Fibroblast of mammary gland (primary cell): ENCODE measurements around the gene GNG12.
A peak's percentile ranks its signal among the peaks of the same experiment; 100 is the strongest.

Source experiments
- DNase-seq: peaks from one replicate; pipeline ENCODE4 v3.0.0-alpha.2; 2010; ENCODE audit warnings: low read depth
- H3K4me3 ChIP-seq: 2 replicates; pipeline ENCODE4 v1.5.1; 2011; ENCODE audit warnings: low read depth, mild to moderate bottlenecking, low read length, moderate library complexity; ENCODE audit not compliant: control insufficient read depth
- TF ChIP-seq, protein P1 (sequence below): conservative IDR thresholded peaks from 2 replicates; pipeline ENCODE4 v1.5.1; 2011; ENCODE audit warnings: low read depth, low read length, inconsistent platforms; ENCODE audit not compliant: control insufficient read depth, insufficient read depth

GNG12 gene

DNA sequence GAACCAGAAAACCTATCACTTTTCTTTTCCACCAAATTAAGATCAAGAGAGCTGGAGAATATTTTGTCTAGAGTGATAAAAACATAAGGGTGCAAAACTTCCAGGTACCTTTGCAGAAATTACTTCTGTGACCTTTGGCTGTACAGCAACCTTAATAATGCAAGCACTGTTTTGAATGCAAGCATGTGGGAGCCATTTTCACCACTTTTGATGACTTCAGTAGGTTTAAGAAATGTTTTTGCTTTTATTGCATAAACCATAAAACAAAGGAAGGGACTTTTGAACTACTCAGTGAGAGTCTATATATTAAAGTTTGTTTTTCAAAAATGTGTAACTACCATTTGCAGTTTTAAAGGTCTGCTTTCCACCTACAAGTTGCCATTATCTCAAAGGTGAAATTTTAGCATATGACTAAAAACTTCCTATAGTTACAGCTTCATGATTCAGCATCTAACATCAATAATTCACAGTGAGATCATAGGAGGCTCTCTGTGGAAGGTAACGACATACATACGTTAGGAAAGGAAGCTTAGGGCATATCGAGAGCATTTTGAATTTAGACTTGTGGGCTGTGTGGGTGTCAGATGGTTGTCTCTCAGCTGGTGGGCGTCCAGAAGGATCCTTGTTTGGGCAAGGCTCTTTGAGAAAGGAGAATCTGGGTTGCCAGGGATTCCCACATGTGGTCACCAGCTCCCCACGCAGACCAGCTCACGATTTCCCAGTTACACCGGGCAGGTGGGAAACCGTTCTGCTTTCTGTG is 149.3 kb downstream of the GNG12 start:
- TF ChIP-seq, protein P1, sequence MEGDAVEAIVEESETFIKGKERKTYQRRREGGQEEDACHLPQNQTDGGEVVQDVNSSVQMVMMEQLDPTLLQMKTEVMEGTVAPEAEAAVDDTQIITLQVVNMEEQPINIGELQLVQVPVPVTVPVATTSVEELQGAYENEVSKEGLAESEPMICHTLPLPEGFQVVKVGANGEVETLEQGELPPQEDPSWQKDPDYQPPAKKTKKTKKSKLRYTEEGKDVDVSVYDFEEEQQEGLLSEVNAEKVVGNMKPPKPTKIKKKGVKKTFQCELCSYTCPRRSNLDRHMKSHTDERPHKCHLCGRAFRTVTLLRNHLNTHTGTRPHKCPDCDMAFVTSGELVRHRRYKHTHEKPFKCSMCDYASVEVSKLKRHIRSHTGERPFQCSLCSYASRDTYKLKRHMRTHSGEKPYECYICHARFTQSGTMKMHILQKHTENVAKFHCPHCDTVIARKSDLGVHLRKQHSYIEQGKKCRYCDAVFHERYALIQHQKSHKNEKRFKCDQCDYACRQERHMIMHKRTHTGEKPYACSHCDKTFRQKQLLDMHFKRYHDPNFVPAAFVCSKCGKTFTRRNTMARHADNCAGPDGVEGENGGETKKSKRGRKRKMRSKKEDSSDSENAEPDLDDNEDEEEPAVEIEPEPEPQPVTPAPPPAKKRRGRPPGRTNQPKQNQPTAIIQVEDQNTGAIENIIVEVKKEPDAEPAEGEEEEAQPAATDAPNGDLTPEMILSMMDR = no peak
- DNase-seq = peak; percentile 69
- H3K4me3 ChIP-seq = peak overlapping the region; percentile 39

DNA sequence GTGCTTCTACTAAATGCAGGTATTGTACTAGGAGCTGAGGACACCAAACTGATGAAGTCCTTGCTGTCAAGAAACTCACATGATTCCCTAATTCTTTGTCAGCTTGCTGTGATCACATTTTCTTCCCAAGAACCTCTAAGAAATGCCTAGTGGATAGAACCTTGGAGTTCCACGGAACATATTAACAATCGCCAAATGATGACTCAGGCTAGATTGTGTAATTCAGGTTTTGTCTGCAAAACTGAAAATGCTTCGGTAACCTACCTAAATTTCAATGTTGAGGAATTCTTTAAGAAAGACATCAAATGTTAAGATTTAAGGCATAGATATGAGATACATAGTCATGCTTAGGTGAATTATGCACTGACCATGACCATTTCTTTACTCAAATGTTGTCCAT is 150.0 kb downstream of the GNG12 start:
- peak overlapping the region; percentile 24 for H3K4me3 ChIP-seq
- TF ChIP-seq, protein P1 = no peak
- peak; percentile 83 for DNase-seq

DNA sequence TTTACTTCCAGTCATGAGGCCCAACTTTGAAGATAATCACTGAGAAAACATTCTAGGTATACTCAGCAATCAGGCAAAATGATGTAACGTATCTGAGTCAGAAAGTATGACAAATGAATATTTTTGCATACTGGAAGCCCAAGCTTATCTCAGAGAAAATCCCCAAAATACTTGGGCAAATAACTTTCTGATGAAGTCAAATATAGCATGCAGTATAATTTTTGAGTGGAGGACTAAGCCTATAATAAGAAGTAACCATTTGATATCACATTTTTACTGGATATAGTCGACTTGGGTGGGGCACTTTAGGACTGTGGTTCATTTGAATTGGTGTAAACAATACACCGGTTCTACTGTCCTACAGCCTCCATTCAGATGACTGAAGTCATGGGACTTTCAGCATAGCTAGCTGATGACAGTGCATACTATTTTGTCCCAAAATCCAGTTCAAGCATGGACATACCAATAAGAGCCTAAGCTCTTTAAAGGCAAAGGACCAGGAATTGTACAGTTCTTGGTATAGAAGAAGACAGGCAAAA is 150.5 kb downstream of the GNG12 start:
- DNase-seq = peak; percentile 81
- TF ChIP-seq, protein P1 = no peak
- no peak overlapping the region for H3K4me3 ChIP-seq

DNA sequence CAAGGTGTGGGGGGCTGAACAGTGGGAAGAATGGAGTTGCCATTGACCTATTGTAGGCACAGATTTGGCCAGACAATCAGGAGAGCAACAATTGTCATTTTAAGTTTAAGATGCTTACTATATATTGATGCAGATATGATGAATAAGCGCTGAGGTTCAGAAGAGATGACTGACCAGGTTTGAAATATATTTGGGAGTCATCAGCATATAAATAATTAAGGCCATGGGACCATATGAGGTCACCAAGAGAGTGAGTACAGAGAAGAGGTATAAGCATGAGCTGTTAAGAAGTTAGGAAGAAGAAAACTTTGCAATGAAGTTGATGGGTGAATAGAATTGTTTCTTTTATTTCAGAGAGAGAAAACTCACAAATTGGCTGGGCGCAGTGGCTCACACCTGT is 152.8 kb downstream of the GNG12 start:
- DNase-seq = no peak
- H3K4me3 ChIP-seq = no peak overlapping the region
- TF ChIP-seq, protein P1 = no peak

DNA sequence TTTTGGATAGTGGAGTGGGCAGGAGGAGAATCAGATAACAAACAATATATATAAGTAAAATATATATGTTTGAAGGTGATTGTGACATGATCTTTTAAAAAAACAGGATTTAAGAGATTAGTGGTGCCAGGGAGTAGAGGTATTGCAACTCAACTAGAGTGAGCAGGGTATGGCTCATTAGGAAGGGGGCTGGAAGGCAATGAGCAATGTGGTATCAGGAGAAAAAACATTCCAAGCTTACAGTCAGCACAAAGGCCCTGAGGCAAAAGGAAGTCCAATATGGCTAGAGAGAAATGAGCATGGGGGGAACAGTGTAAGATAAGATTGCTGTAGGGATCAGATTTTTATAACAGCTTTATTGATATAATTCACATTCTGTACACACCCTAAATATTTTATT is 153.6 kb downstream of the GNG12 start:
- TF ChIP-seq, protein P1 = no peak
- no peak overlapping the region for H3K4me3 ChIP-seq
- peak; percentile 31 for DNase-seq

DNA sequence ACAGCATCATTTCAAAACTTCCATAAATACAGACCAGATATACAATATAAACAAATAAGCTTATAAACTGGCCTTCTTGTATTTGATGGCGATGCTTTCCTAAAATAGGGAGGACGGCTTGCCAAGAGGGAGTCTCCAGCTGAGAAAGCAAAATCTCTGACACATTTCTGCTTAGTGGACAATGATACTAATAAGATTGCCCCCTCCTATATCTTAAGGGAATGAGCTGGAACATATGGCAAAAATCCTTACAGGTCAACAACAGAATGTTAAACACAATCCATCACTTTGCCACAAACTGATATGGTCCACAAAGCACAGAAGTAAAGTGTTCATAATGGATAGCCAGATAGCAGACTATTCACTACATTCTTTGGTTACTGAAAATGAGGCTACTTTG is 155.3 kb downstream of the GNG12 start:
- TF ChIP-seq, protein P1 = no peak
- DNase-seq = no peak

More for the DNA sequence above, 155.3 kb downstream of the GNG12 start:
- no peak overlapping the region for H3K4me3 ChIP-seq
